Fibroblast of skin of scalp (primary cell): ENCODE data around the gene ARHGAP40.

Source experiments
- DNase-seq: peaks from one replicate; pipeline ENCODE4 v3.0.0-alpha.2; 2013

Gene ARHGAP40

GRCh38 chr20:38617830-38618196 is 16.2 kb downstream of the ARHGAP40 start:
- no peak for DNase-seq

DNA sequence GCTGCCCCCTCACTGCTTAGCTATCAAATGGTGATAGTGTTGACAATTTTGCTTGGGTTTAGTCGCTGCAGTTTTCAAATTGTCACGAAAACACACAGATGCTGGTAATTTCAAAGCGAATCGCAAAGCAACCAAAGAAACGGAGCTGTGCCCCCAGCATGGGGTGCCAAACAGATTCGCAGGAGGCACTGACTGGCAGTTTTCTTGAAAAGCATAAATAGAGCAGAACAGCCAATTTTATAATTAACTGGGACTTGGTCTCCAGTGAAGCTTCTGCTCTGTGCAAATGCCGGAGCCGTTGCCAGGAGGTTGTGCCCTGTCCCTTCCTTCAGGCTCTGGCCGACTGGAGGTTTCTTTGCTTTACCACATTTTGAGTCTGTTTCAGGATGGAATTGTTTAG is 18.8 kb downstream of the ARHGAP40 start:
- DNase-seq: no peak

DNA sequence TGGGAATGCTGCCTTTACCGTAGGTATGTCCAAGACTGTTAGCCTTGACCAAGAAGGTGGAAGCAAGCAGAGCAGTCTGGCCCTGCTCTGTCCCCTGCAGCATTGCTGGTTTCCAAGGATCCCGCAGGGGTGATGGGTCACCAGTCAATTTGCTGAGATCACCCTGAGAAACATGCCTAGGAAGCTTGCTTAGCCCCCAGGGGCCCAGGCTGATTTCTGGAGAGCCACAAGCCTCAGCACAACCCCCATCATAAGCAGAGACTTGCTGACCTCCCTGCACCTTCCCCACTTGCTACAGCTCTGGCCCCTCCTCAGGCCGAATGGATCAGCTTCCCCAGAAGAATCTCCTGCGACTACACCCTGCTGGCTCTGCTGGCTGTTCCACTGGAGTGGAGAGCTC is 21.5 kb downstream of the ARHGAP40 start:
- no peak for DNase-seq

- no peak for DNase-seq
These were observed 22.5 kb downstream of the ARHGAP40 start for GRCh38 chr20:38624084-38624483.

- no peak for DNase-seq
These were observed 24.3 kb downstream of the ARHGAP40 start for GRCh38 chr20:38625896-38626295.

DNA sequence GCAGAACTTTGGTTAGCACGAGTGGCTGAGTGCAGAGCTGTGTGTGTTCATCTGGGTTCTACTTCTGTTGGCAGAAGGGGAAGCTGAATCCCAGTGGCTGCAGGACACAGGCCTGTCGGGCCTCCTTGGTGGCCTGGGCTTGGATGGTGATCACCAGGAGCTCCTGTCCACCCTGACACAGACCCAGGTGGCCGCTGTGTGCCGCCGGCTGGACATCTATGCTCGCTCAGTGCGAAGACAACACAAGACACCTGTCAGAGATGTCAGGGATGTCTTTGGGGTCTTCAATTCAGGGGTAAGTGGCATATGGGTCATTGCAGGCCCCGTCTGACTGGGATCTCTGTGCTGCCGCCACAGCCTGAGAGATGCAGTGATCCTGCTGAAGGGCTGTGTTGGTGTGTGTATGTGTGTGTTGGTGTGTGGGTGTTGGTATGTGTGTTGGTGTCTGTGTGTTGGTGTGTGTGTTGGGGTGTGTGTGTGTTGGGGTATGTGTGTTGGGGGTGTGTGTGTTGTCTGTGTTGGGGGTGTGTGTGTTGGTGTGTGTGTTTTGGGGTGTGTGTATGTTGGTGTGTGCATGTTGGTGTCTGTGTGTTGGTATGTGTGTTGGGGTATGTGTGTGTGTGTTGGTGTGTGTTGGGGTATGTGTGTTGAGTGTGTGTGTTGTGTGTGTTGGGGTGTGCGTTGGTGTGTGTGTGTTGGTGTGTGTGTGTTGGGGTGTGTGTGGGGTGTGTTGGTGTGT is 25.5 kb downstream of the ARHGAP40 start:
- DNase-seq: no peak

GRCh38 chr20:38628580-38629470 is 27.2 kb downstream of the ARHGAP40 start:
- DNase-seq: no peak

GRCh38 chr20:38629979-38630378 is 28.4 kb downstream of the ARHGAP40 start:
- no peak for DNase-seq

GRCh38 chr20:38630727-38631126 is 29.1 kb downstream of the ARHGAP40 start:
- DNase-seq: peak; percentile 11

GRCh38 chr20:38631155-38632022 is 29.8 kb downstream of the ARHGAP40 start:
- DNase-seq: no peak

DNA sequence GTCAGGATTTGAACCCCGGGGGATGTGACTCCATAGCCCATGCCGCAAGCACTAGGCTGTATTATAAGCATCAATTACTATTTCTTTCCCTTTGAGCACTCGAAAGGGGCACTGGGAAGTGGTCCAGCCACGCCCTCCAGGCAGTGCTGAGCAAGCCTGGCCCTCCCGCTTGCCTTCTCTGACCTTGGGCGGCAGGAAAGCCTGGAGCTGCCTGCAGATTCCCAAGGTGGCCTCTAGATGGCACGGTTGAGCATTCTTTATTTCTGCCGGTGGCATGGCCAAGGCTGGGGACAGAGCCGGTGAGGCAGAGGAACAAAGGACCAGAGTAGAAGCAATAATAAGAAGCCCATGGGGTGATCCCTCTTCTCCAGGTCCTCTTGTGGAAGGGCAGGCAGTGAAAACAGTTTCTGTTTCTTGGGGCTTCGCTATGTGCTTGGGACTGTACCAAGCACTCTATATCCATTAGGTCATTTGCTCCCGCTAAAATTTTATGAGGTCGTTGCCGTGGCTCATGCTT is 32.0 kb downstream of the ARHGAP40 start:
- DNase-seq: peak; percentile 46

DNA sequence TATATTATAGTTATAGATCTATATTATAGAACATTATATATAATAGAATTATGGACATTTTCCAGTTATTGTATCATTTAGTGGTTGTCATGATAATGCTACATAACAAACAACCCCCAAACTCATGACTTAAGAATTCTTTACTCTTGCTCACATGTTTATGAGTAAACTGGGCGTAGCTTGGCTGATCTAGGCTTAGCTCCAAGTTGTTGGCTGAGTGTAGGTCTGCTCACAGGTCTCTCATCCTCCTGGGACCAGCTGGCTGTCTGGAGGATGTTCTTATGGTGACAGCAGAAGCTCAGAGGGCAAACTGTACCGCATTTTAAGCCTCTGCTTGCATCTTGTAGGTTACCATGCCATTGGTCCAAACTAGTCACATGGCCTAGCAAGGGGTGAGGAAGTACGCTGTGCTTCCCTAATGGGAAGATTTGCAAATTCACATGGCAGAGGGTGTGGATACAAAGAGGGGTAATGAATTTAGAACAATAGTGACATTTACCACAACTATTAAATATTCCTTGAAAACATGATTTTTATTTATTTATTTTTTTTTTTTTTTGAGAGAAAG is 34.2 kb downstream of the ARHGAP40 start:
- DNase-seq: no peak

GRCh38 chr20:38640521-38640920 is 38.9 kb downstream of the ARHGAP40 start:
- DNase-seq: no peak

DNA sequence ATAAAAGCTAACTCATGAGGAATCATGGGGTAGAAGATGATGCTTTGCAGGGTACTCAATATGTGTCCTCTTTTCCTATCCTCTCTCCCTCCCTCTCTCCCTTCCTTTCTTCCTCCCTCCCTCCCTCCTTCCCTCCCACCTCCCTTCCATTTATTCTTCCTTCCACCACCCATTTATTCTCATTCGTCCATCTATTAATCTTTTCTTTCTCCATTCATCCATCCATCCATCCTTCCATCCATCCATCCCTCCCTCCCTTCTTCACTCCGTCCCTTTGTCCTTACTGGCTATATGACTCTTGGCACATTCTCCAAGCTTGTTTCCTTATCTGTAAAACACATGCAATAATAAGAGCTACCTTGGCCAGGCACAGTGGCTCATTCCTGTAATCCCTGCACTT is 40.9 kb downstream of the ARHGAP40 start:
- no peak for DNase-seq

- no peak for DNase-seq
These were observed 43.1 kb downstream of the ARHGAP40 start for GRCh38 chr20:38644588-38645260.

DNA sequence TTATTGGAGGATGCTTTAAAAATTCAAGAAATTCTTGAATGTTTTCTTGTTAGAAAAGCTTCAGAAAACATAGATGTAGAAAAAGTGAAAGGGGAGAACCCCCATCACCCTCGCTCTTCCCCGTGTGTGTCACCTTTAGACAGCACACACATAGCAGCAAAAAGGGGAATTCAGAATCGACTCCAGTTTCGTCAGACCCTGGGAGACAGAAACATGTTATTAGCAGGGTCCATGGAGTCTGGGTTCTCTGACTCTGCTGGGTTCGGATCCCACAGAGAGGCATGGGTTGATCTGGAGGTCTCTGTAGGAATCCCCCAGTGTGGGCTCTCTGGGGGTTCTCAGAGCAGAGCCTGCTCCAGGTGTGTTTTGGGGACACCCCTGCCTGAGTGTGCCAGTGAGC is 43.7 kb downstream of the ARHGAP40 start:
- DNase-seq: no peak

GRCh38 chr20:38645980-38646858 is 44.6 kb downstream of the ARHGAP40 start:
- DNase-seq: peak; percentile 65

- DNase-seq: peak; percentile 11
These were observed 47.8 kb downstream of the ARHGAP40 start for GRCh38 chr20:38649275-38649891.

DNA sequence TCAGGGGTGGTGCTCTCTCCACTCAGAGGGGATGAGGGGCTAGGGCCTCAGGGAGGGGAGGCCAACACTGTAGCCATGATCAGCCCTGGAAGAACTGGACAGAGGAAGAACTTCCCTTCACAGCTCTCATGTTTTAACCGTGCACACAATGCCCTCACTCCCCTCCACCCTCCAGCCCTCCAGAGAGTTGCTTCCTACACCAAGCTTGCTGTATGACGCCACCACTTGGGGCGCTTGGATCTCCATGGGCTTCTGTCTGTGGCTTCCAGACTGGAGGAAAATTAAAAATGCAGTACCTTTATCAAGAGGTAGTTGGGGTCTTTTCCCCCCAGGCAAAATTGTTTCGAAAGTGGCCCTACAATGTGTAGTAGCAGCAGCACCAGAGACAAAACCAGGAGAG is 48.4 kb downstream of the ARHGAP40 start:
- no peak for DNase-seq

DNA sequence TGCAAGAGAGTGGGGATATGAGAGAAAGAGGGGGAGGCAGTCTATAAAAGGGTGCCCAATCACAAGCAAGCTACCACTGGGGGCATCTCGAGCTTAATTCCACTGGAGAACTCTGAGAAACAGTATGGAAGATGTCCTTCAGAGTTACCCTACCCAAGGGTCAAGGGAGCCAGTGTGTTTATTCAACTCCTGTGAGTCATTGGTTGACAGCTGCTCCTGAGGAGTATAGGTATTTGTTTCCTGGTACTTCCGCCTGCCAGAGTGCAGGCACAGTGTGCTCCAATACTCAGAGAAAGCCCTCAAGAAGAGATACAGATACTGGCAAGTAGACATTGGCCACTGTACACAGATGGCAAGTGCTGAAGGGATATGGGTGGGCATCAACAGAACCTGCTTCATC is 49.5 kb downstream of the ARHGAP40 start:
- DNase-seq: no peak
